GM23248 (cell line): ENCODE results near the gene ASTN1.

Experiments
- EZH2 ChIP-seq: fragments of 200-600 bp; sonication (generic); IDR thresholded peaks from 2 replicates; pipeline ENCODE4 v1.6.1; 2018; ENCODE audit warnings: antibody characterized with exemption, mild to moderate bottlenecking; ENCODE audit not compliant: insufficient read depth, poor library complexity, severe bottlenecking
- EZH2phosphoT487 ChIP-seq: fragments of 200-600 bp; sonication (generic); IDR thresholded peaks from 2 replicates; pipeline ENCODE4 v1.6.1; 2018; ENCODE audit warnings: antibody characterized with exemption, moderate library complexity, mild to moderate bottlenecking, low read depth; ENCODE audit not compliant: insufficient read depth

GRCh38 chr1:177011508-177011907, 153.0 kb downstream of the ASTN1 start:
- no peak for TF ChIP-seq EZH2
- no peak for TF ChIP-seq EZH2phosphoT487
